Measurements from ENCODE around the gene TRIO. TPM values are rescaled to one million over a fixed set of nuclear protein-coding genes. Genes with fewer than 3 reads are reported as not detected.
A peak's percentile ranks its signal among the peaks of the same experiment; 100 is the strongest.

Gene TRIO
- total and polyA plus RNA-seq, 7 donors: 18.5 to 77.5 (median 35.0) TPM

- H3K4me1 ChIP-seq: no peaks in the 10 kb centered on the region
- TF ChIP-seq CTCF (IDR thresholded peaks at IDR 0.05): no peak
- H3K27ac ChIP-seq: no peak overlapping the region
- peaks cover 16 to 98% of the 10 kb centered on the region in 2 donors for H3K36me3 ChIP-seq (ENCODE audit: insufficient read depth in 1 of 2, low read depth in 1 of 2)
- WGBS, 3 donors: 86 to 91% (median 88%) methylated on average over 10 of the region's 10 CpGs
- DNase-seq (no peak), ATAC-seq (no peak)
- H3K4me3 ChIP-seq: no peak overlapping the region
- H3K9me3 ChIP-seq: no peaks in the 10 kb centered on the region
- intact Hi-C loops (cut with DNase I): loop anchor here in 1 of 2 donors (10.0 kb wide), 1 partner anchor 278 kb away; no protein-coding TSS in a partner anchor
- no peaks in the 10 kb centered on the region for H3K27me3 ChIP-seq (ENCODE audit: insufficient read depth in 3 of 3, low read length in 2 of 3)
Measured at GRCh38 chr5:14366763-14367162, 223.6 kb downstream of the TRIO start.

GRCh38 chr5:14367364-14367763, 224.2 kb downstream of the TRIO start:
- no peak overlapping the region for H3K27ac ChIP-seq
- TF ChIP-seq CTCF (IDR thresholded peaks at IDR 0.05): no peak
- no peaks in the 10 kb centered on the region for H3K9me3 ChIP-seq
- no peak overlapping the region for H3K4me3 ChIP-seq
- H3K36me3 ChIP-seq (ENCODE audit: insufficient read depth in 1 of 2, low read depth in 1 of 2): peaks cover 16 to 98% of the 10 kb centered on the region in 2 donors
- DNase-seq (no peak), ATAC-seq (no peak)
- no peaks in the 10 kb centered on the region for H3K4me1 ChIP-seq
- 85 to 91% (median 88%) methylated on average over 3 of the region's 3 CpGs for WGBS, 3 donors
- intact Hi-C loops (cut with DNase I): loop anchor here in 1 of 2 donors (10.0 kb wide), 1 partner anchor 277 kb away; no protein-coding TSS in a partner anchor
- no peaks in the 10 kb centered on the region for H3K27me3 ChIP-seq (ENCODE audit: insufficient read depth in 3 of 3, low read length in 2 of 3)

- no peak for ATAC-seq
- intact Hi-C loops (cut with DNase I): loop anchor here in 1 of 2 donors (10.0 kb wide), 1 partner anchor 275 kb away; no protein-coding TSS in a partner anchor
- 88 to 89% (median 89%) methylated on average over 6 of the region's 6 CpGs for WGBS, 3 donors
Measured at GRCh38 chr5:14369780-14370179, 226.6 kb downstream of the TRIO start.

GRCh38 chr5:14370386-14370785, 227.2 kb downstream of the TRIO start:
- WGBS, 3 donors: 73 to 81% (median 78%) methylated on average over 5 of the region's 5 CpGs
- Histone ChIP-seq H3K27me3 (ENCODE audit: insufficient read depth in 3 of 3, low read length in 2 of 3) (no peaks in the 10 kb centered on the region), H3K9me3 (no peaks in the 10 kb centered on the region), H3K36me3 (ENCODE audit: insufficient read depth in 1 of 2, low read depth in 1 of 2) (peaks cover 10 to 100% of the 10 kb centered on the region in 2 donors), H3K4me1 (no peaks in the 10 kb centered on the region), H3K4me3 (no peak overlapping the region), H3K27ac (no peak overlapping the region)
- intact Hi-C loops (cut with DNase I): no loop called here
- no peak for ATAC-seq
- DNase-seq: no peak
- TF ChIP-seq CTCF (IDR thresholded peaks at IDR 0.05): no peak

More at GRCh38 chr5:14369780-14370179, 226.6 kb downstream of the TRIO start:
- no peak for DNase-seq
- H3K27me3 ChIP-seq (ENCODE audit: insufficient read depth in 3 of 3, low read length in 2 of 3): no peaks in the 10 kb centered on the region
- peaks cover 10 to 100% of the 10 kb centered on the region in 2 donors for H3K36me3 ChIP-seq (ENCODE audit: insufficient read depth in 1 of 2, low read depth in 1 of 2)
- no peak overlapping the region for H3K27ac ChIP-seq
- H3K4me3 ChIP-seq: no peak overlapping the region
- no peak for TF ChIP-seq CTCF (IDR thresholded peaks at IDR 0.05)
- H3K9me3 ChIP-seq: no peaks in the 10 kb centered on the region
- no peaks in the 10 kb centered on the region for H3K4me1 ChIP-seq

GRCh38 chr5:14373685-14374084, 230.5 kb downstream of the TRIO start:
- 64 to 81% (median 65%) methylated on average over 6 of the region's 6 CpGs for WGBS, 3 donors
- DNase-seq: no peak
- intact Hi-C loops (cut with DNase I): no loop called here
- H3K27me3 ChIP-seq (ENCODE audit: insufficient read depth in 3 of 3, low read length in 2 of 3): no peaks in the 10 kb centered on the region
- H3K36me3 ChIP-seq (ENCODE audit: insufficient read depth in 1 of 2, low read depth in 1 of 2): peaks cover 8 to 100% of the 10 kb centered on the region in 2 donors
- H3K9me3 ChIP-seq: no peaks in the 10 kb centered on the region
- H3K27ac ChIP-seq: no peak overlapping the region
- no peak overlapping the region for H3K4me3 ChIP-seq
- H3K4me1 ChIP-seq: no peaks in the 10 kb centered on the region
- no peak for TF ChIP-seq CTCF (IDR thresholded peaks at IDR 0.05)
- ATAC-seq: peak in 2 of 4 donors; percentile 23 to 68

Data from psoas muscle (tissue), 8 donors.